Left forelimb (tissue), 1 donor: ENCODE results near the gene CANX.
A peak's percentile ranks its signal among the peaks of the same experiment; 100 is the strongest.
"Not testable (repeated sequence)": the region's sequence is repeated elsewhere in the genome, so short reads cannot be mapped to it uniquely, and the experiment has no call there.

Experiments used
- DNase-seq: peaks from one replicate; pipeline ENCODE4 v3.0.0-alpha.2; 2018; ENCODE audit warnings: low spot score

CANX gene

GRCh38 chr5:179698935-179699615 lies at the start of gene CANX:
Gene CANX, plus strand, starts transcription at chr5:179698967. Its CDS starts 6,715 bp downstream, at chr5:179705682.
- no peak for DNase-seq

GRCh38 chr5:179649166-179649703 lies 49.5 kb upstream of the CANX start:
- DNase-seq = not testable (repeated sequence)

- not testable (repeated sequence) for DNase-seq
Measured at GRCh38 chr5:179650245-179650644, 48.5 kb upstream of the CANX start.

- DNase-seq = not testable (repeated sequence)
Measured at GRCh38 chr5:179653135-179653534, 45.6 kb upstream of the CANX start.

GRCh38 chr5:179657302-179658178 lies 41.2 kb upstream of the CANX start:
- not testable (repeated sequence) for DNase-seq

GRCh38 chr5:179658179-179658856 lies 40.4 kb upstream of the CANX start:
- DNase-seq = not testable (repeated sequence)

GRCh38 chr5:179661647-179662046 lies 37.1 kb upstream of the CANX start:
- not testable (repeated sequence) for DNase-seq

GRCh38 chr5:179668391-179668790 lies 30.4 kb upstream of the CANX start:
- DNase-seq = no peak

- peak; percentile 95 for DNase-seq
Measured at GRCh38 chr5:179678223-179679013, 20.3 kb upstream of the CANX start.

- DNase-seq = peak; percentile 82
Measured at GRCh38 chr5:179679014-179679674, 19.6 kb upstream of the CANX start.

GRCh38 chr5:179680014-179680779 lies 18.6 kb upstream of the CANX start:
- no peak for DNase-seq

- no peak for DNase-seq
Measured at GRCh38 chr5:179680780-179681401, 17.9 kb upstream of the CANX start, which contains the start of gene CBY3. Gene CBY3, minus strand, starts transcription at chr5:179681034. Its CDS starts 116 bp downstream, at chr5:179680918.

- not testable (repeated sequence) for DNase-seq
Measured at GRCh38 chr5:179689212-179689611, 9.6 kb upstream of the CANX start.

GRCh38 chr5:179694561-179694960 lies 4.2 kb upstream of the CANX start:
- DNase-seq = no peak

GRCh38 chr5:179696603-179697002 lies 2.2 kb upstream of the CANX start:
- no peak for DNase-seq

- DNase-seq = no peak
Measured at GRCh38 chr5:179697108-179697507, 1.7 kb upstream of the CANX start.

GRCh38 chr5:179697543-179697942 lies 1.2 kb upstream of the CANX start:
- DNase-seq = not testable (repeated sequence)

GRCh38 chr5:179697993-179698934 lies 503 bp upstream of the CANX start:
- peak; percentile 100 for DNase-seq
